ENCODE data around the gene TBC1D20. TPM values are rescaled to one million over a fixed set of nuclear protein-coding genes. Genes with fewer than 3 reads are reported as not detected.
"Not testable (repeated sequence)": the region's sequence is repeated elsewhere in the genome, so short reads cannot be mapped to it uniquely, and the experiment has no call there.

Gene TBC1D20, protein sequence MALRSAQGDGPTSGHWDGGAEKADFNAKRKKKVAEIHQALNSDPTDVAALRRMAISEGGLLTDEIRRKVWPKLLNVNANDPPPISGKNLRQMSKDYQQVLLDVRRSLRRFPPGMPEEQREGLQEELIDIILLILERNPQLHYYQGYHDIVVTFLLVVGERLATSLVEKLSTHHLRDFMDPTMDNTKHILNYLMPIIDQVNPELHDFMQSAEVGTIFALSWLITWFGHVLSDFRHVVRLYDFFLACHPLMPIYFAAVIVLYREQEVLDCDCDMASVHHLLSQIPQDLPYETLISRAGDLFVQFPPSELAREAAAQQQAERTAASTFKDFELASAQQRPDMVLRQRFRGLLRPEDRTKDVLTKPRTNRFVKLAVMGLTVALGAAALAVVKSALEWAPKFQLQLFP
- total RNA-seq, result 10 to 100 TPM; 20.6 to 29.4 TPM
- total RNA-seq, result 37.3 to 81.7 reads per million in 2 donors

DNA sequence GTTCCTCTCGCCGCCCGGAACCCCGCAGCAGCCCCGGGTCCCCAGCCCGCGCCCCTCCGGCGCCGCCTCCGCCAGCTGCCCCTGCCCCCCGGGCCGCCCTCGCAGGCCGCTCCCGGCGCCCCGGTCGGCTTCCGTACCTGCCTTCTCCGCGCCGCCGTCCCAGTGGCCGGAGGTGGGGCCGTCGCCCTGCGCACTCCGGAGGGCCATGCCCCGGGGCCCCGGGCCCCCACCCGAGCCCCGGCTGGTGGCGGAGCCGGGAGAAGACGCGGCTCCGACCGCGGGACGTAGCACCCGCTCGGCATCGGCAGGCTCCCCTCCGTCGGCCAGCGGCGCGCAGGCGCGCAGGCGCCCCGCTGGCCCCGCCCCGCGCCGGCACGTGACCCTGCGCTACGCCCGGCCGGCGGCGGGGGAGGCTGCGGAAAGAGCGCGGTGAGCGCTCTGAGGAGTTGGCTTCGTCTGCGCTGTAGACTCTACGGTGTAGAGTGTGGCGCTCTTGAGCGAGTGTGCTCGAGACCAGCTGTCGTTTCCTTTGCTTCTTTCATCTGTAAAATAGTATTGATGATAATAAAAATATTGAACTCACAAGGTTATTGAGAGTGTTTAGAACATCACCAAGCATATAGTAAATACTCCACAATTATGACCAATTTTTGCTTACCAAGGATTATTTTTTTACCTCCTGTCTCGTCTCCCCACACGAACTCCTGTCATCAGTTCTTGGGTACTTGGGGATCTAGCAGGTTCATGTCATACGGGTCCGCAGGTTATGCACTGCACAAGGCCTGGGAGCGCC is at the start of gene TBC1D20:
TBC1D20 (minus strand) TSS at position 335 of the 793 bp plus-strand sequence; CDS start at position 207, 128 bp downstream.
- Mint-ChIP-seq H3K36me3 (ENCODE audit: low read depth) (no peaks in the 10 kb centered on the region), H3K27me3 (no peaks in the 10 kb centered on the region)

DNA sequence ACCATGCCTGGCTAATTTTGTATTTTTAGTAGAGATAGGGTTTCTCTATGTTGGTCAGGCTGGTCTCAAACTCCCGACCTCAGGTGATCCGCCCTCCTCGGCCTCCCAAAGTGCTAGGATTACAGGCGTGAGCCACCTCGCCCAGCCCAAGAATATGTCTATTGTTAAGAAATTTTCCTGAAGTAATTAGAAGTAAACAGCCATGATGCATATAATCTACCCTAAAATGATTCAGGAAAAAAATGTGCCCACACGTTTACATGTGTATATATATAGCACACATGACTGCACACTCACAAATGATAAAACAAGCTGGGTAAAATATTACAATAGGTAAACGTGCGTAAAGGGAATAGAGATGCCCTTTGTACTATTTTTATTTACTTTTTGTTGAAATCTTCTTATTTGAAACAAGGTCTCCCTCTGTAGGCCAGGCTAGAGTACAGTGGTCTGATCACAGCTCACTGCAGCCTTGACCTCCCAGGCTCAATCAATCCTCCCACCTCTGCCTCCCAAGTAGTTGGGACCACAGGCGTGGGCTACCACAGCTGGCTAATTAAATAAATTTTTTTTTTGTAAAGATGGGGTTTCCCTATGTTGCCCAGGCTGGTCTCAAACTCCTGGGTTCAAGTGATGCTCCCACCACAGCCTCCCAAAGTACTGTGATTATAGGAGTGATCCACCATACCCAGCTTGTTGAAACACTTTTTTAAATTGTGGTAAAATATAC is 48.2 kb upstream of the TBC1D20 start:
- not testable (repeated sequence) for H3K9me3 ChIP-seq (ENCODE audit: control insufficient read depth, low read length, poor library complexity, severe bottlenecking); H3K4me3 Mint-ChIP-seq; DNase-seq; H3K27me3 Mint-ChIP-seq; ATAC-seq; H3K36me3 Mint-ChIP-seq (ENCODE audit: low read depth)
- peak overlapping the region; percentile 88 for H3K27ac Mint-ChIP-seq
- peaks cover 38% of the 10 kb centered on the region for H3K4me1 Mint-ChIP-seq

More for the DNA sequence above, at the start of gene TBC1D20:
- H3K4me1 Mint-ChIP-seq, result peaks cover 26% of the 10 kb centered on the region
- H3K9me3 ChIP-seq (ENCODE audit: control insufficient read depth, low read length, poor library complexity, severe bottlenecking), result no peaks in the 10 kb centered on the region
- peak within 1 kb of the TSS; percentile 79 for H3K27ac Mint-ChIP-seq
- DNase-seq, result peak; percentile 78 to 88 (median 85)
- peak; percentile 97 for ATAC-seq
- peak within 1 kb of the TSS; percentile 95 for H3K4me3 Mint-ChIP-seq

DNA sequence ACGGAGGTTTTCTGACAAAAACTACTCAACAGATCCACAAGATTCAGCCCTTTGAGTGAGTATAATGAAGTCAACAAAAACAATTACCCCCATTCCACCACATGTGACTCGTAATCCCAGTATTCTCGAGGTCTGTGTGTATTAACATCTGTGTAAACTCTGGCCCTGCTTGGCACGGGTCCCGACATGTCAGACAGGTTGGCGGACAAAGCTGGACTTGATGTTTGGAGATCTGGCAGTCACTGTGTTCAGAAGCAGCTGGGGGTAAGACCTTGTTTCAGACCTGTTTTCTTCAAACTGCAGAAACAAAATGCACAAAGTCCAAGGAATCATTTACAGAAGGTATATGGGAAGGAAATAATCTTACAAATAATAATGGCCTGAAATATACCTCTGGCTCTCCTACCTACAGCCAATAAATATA is 46.0 kb upstream of the TBC1D20 start:
- DNase-seq; H3K27me3 Mint-ChIP-seq; ATAC-seq; H3K36me3 Mint-ChIP-seq (ENCODE audit: low read depth); H3K4me3 Mint-ChIP-seq; H3K9me3 ChIP-seq (ENCODE audit: control insufficient read depth, low read length, poor library complexity, severe bottlenecking): not testable (repeated sequence)
- H3K4me1 Mint-ChIP-seq, result peaks cover 21% of the 10 kb centered on the region
- H3K27ac Mint-ChIP-seq, result peak overlapping the region; percentile 29

- Mint-ChIP-seq H3K4me1 (peaks cover 21% of the 10 kb centered on the region), H3K4me3 (no peak overlapping the region), H3K27ac (peak overlapping the region; percentile 29), H3K27me3 (no peaks in the 10 kb centered on the region), H3K36me3 (ENCODE audit: low read depth) (peaks cover 4% of the 10 kb centered on the region)
- DNase-seq (no peak), ATAC-seq (no peak)
- no peaks in the 10 kb centered on the region for H3K9me3 ChIP-seq (ENCODE audit: control insufficient read depth, low read length, poor library complexity, severe bottlenecking)
Observed at GRCh38 chr20:507761-508332, 45.5 kb upstream of the TBC1D20 start.

GRCh38 chr20:507006-507758 is 44.8 kb upstream of the TBC1D20 start:
- H3K9me3 ChIP-seq (ENCODE audit: control insufficient read depth, low read length, poor library complexity, severe bottlenecking), result no peaks in the 10 kb centered on the region
- DNase-seq (no peak), ATAC-seq (no peak)
- Mint-ChIP-seq H3K27ac (no peak overlapping the region), H3K4me1 (peaks cover 15% of the 10 kb centered on the region), H3K4me3 (no peak overlapping the region), H3K27me3 (no peaks in the 10 kb centered on the region), H3K36me3 (ENCODE audit: low read depth) (peaks cover 6% of the 10 kb centered on the region)

- H3K9me3 ChIP-seq (ENCODE audit: control insufficient read depth, low read length, poor library complexity, severe bottlenecking), result no peaks in the 10 kb centered on the region
- H3K36me3 Mint-ChIP-seq (ENCODE audit: low read depth), result peaks cover 6% of the 10 kb centered on the region
- H3K27ac Mint-ChIP-seq, result no peak overlapping the region
- H3K4me1 Mint-ChIP-seq, result peaks cover 3% of the 10 kb centered on the region
- H3K27me3 Mint-ChIP-seq, result no peaks in the 10 kb centered on the region
- ATAC-seq (no peak), DNase-seq (no peak)
- no peak overlapping the region for H3K4me3 Mint-ChIP-seq
Observed at GRCh38 chr20:504632-505075, 42.3 kb upstream of the TBC1D20 start.

DNA sequence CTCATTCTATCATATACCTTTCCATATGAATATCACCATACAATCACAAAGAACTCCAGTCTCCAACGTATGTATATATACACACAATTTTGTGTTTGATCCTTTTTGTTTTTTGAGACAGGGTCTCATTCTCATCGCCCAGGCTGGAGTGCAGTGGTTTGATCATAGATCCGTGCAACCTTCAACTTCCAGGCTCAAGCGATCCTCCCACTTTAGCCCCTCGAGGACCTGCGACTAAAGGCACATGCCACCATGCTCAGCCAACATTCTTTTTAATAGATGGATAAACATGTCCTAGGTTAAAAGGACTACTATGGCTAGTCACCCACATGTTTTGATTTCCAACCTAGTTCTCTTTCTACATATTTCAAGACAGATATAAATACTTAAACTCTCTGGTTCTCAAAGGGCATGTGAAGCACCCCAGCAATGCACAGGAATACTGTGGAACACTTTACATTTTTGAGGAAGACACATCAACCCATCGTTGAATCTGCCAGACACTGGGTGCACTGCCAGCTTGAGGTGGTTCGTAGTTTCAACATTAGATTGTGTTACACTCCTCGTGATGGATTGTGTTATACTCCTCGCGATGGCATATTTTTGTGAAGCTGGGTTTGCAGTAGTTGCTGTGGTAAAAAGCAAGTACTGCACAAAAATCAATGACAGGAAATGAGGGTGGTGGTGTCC is 40.9 kb upstream of the TBC1D20 start:
- ATAC-seq (no peak), DNase-seq (no peak)
- peaks cover 2% of the 10 kb centered on the region for H3K4me1 Mint-ChIP-seq
- H3K27ac Mint-ChIP-seq, result no peak overlapping the region
- H3K9me3 ChIP-seq (ENCODE audit: control insufficient read depth, low read length, poor library complexity, severe bottlenecking), result no peaks in the 10 kb centered on the region
- H3K27me3 Mint-ChIP-seq, result no peaks in the 10 kb centered on the region
- H3K36me3 Mint-ChIP-seq (ENCODE audit: low read depth), result peaks cover 6% of the 10 kb centered on the region
- H3K4me3 Mint-ChIP-seq, result peak overlapping the region; percentile 71

- H3K27ac Mint-ChIP-seq, result no peak overlapping the region
- H3K9me3 ChIP-seq (ENCODE audit: control insufficient read depth, low read length, poor library complexity, severe bottlenecking), result no peaks in the 10 kb centered on the region
- no peaks in the 10 kb centered on the region for H3K27me3 Mint-ChIP-seq
- no peak for ATAC-seq
- no peaks in the 10 kb centered on the region for H3K4me1 Mint-ChIP-seq
- DNase-seq, result no peak
- H3K36me3 Mint-ChIP-seq (ENCODE audit: low read depth), result peaks cover 14% of the 10 kb centered on the region
- no peak overlapping the region for H3K4me3 Mint-ChIP-seq
Observed at GRCh38 chr20:497979-498378, 35.6 kb upstream of the TBC1D20 start.

GRCh38 chr20:496126-496696 is 33.9 kb upstream of the TBC1D20 start:
- Mint-ChIP-seq H3K4me1 (peaks cover 2% of the 10 kb centered on the region), H3K36me3 (ENCODE audit: low read depth) (peaks cover 11% of the 10 kb centered on the region), H3K27ac (no peak overlapping the region), H3K4me3 (no peak overlapping the region), H3K27me3 (no peaks in the 10 kb centered on the region)
- ATAC-seq, result no peak
- DNase-seq, result no peak
- no peaks in the 10 kb centered on the region for H3K9me3 ChIP-seq (ENCODE audit: control insufficient read depth, low read length, poor library complexity, severe bottlenecking)

DNA sequence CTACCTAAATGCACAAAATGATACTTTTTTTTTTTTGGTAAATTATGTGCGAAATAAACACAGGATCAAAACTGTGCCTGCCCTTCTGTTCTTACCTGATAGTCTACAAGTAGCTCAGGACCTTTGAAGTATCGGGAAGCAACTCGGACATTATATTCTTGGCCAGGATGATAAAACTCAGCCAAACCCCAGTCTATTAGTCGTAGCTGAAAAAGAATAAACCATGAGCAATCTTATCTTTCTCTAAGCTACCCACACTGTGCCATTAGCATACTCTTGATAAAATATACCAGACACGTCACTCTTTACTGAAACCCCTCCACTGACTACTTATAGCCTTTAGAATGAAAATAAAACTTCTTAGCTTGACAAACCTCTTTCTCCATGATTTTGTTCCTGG is 29.8 kb upstream of the TBC1D20 start:
- Mint-ChIP-seq H3K4me1 (peaks cover 2% of the 10 kb centered on the region), H3K27me3 (no peaks in the 10 kb centered on the region), H3K36me3 (ENCODE audit: low read depth) (peaks cover 11% of the 10 kb centered on the region), H3K27ac (no peak overlapping the region), H3K4me3 (no peak overlapping the region)
- H3K9me3 ChIP-seq (ENCODE audit: control insufficient read depth, low read length, poor library complexity, severe bottlenecking), result no peaks in the 10 kb centered on the region
- ATAC-seq (no peak), DNase-seq (no peak)

DNA sequence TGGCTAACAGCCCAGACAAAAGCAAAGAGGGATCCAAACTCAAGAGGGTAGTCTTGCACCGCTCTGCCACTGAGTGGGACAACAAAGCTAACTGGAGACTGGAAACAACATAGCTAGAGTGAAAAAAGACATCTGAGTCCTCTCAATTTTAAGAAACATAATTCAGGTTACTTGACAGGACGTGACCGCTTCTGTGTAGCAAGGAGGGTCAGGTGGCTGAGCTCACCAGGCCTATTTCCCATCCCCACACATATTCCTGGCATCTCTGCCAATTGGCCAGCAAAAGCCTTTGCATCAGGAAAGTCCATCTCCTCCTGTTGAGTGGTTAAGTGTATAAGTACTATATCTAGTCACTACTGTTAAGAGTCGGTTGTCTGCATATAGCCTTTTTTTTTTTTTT is 25.3 kb upstream of the TBC1D20 start:
- H3K4me1 Mint-ChIP-seq, result peaks cover 2% of the 10 kb centered on the region
- H3K4me3 Mint-ChIP-seq, result no peak overlapping the region
- H3K27ac Mint-ChIP-seq, result peak overlapping the region; percentile 43
- H3K27me3 Mint-ChIP-seq, result no peaks in the 10 kb centered on the region
- H3K36me3 Mint-ChIP-seq (ENCODE audit: low read depth), result peaks cover 3% of the 10 kb centered on the region
- ATAC-seq, result no peak
- H3K9me3 ChIP-seq (ENCODE audit: control insufficient read depth, low read length, poor library complexity, severe bottlenecking), result no peaks in the 10 kb centered on the region
- no peak for DNase-seq

All from T-helper 17 cell (primary cell).